ENCODE measurements around the gene MAP3K20.
"Not testable (repeated sequence)": the region's sequence is repeated elsewhere in the genome, so short reads cannot be mapped to it uniquely, and the experiment has no call there.

MAP3K20 gene

GRCh38 chr2:173286153-173286809, 210.6 kb downstream of the MAP3K20 start:
- no peak for DNase-seq

DNA sequence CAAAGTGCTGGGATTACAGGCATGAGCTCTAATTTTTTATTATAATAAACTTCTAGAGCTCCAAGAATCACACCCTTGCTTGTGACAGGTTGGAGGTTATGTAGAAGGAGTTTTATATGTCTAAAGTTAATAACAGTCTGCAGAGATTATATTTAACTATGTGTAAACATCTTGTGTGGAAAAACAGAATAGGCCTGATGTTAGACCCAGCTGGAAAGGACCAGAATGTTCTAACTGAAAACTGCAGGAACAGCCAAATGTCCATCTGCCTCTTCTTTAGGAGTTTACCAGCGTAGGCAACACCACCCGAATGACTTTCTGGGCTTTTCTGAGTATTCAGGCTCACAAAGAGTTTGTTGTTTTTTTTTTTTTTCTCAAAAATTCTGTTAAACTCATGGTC, 211.9 kb downstream of the MAP3K20 start:
- DNase-seq: no peak

DNA sequence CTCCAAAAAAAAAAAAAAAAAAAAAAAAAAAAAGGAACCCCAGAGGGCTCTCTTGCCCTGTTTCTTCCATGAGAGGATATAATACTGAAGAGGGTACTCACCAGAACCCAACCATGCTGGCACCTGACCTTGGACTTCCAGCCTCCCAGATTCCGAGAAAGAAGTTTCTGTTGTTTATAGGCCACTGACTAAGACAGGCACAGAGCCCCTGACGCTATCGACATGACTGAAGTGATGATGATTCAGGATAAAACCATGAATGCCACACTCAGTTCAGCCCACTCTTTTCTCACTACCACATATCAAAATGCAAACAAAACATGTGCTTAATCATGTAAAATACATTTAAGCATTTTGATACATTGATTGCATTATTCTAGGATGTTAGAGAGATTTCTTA, 212.9 kb downstream of the MAP3K20 start:
- peak; percentile 59 for DNase-seq

- no peak for DNase-seq
Measured at GRCh38 chr2:173290046-173290445, 214.4 kb downstream of the MAP3K20 start.

DNA sequence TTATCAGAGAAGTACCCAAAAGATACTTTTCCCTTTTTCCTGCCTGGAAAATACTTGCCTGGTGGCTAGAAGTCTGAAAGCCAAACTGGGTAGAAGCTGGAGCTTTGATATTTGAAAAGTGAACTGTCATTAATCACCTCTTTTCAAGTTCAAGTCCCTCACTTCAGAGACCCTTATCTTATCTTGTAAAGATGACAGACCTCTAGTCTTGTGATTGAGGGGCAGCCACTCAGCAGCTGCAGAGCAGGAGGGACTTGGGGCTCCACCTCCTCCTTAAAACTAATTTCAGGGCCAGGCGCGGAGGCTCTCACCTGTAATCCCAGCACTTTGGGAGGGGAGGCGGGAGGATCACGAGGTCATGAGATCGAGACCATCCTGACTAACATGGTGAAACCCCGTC, 214.9 kb downstream of the MAP3K20 start:
- DNase-seq: no peak

DNA sequence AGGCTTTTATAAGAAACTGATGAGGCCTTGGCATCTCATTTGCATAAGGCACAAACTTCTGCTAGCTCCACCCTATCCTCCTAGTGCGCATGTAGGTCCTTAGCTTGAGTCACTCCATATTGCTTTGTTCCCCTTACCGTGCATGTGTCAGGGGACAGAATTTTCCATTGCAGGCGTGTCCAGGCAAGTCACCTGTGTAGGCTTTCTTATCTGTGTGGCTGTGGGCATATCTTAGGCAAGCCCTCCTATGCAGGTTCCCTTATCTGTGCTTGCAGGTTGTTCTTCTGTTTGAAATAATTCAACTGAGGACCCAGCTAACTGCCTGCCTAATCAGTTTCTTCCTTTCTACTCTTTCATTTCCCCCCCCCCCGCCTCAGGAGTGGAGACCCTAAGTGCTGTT, 215.8 kb downstream of the MAP3K20 start:
- DNase-seq: no peak

DNA sequence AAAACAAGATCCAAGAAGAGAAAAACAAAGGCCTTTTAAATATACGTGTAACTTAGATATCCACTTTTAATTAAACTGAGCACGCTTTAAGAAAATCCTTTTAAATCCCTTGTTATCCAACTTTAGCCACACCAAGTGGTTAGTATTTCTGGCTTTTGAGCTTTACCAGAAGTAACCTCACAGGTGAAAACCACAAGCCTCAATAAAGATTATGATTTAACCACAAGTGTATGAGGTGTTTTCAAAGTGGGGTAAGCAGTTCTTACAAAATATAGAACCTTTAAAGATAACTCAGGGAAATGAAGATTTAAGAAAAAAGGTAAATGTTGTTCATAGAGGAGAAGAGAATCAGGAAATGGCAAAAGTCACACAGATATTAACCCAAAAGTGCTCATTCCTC, 220.6 kb downstream of the MAP3K20 start:
- no peak for DNase-seq

DNA sequence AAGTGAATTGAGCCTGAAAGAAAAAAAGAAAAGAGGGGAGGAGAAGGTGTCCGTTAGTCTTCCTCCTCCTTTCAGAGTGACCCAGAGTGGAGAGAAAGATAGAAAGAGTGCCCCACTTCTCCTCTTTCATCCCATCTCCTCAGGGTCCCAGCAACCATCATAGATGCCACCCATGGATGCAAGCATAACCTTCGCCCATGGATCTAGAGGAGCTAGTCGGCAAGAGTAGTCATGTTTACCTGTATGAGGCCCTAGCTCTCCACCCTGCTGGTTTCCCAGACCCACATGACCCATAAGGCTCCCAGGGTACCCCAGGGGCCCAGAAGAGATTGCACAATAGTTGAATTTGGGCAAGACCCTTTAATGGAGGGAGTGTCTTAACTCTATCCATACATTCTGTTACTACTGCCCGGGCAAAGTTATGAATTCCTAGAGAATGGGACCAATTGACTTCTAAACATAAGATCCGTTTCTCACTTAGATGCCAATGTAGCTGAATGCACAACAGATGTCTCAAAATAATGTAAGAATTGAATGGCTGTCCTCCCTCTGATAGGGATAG, 223.0 kb downstream of the MAP3K20 start:
- DNase-seq: no peak

DNA sequence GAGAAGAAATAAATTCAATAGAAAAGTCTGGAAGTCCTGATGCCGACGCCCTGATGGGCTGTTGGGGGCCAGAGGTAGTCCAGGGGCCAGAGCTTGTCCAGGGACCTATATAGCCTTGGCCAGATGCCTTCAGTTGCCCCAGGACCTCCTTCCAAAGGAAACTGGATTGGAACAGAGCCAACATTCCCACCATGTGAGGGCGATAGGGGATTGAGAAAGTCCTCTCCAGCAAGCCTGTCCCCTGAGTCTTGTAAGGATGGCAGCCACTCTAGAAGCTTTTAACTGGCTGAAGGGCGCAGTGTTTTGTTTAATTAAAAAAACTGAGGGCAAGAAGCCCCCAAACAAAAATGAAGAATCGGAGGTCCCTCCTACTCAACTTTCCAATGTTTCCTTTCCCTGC, 224.1 kb downstream of the MAP3K20 start:
- no peak for DNase-seq

GRCh38 chr2:173300458-173300857, 224.8 kb downstream of the MAP3K20 start:
- no peak for DNase-seq

GRCh38 chr2:173301549-173301948, 225.9 kb downstream of the MAP3K20 start:
- not testable (repeated sequence) for DNase-seq

- no peak for DNase-seq
Measured at GRCh38 chr2:173305303-173305702, 229.7 kb downstream of the MAP3K20 start.

GRCh38 chr2:173307293-173307692, 231.6 kb downstream of the MAP3K20 start:
- no peak for DNase-seq

DNA sequence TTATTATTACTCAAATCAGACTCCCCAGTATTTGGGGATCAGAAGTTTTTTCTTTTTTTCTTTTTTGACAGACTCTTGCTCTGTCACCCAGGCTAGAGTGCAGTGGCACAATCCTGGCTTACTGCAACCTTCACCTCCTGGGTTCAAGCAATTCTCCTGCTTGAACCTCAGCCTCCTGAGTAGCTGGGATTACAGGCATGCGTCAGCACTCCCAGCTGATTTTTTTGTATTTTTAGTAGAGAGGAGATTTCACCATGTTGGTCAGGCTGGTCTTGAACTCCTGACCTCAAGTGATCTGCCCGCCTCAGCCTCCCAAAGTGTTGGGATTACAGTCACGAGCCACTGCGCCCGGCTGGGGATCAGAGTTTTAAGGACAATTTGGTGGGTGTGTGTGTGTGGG, 233.7 kb downstream of the MAP3K20 start:
- DNase-seq: not testable (repeated sequence)

GRCh38 chr2:173311844-173312606, 236.4 kb downstream of the MAP3K20 start:
- DNase-seq: no peak
